ENCODE data around the gene PRKX.
"Not testable (repeated sequence)": the region's sequence is repeated elsewhere in the genome, so short reads cannot be mapped to it uniquely, and the experiment has no call there.

Gene PRKX

DNA sequence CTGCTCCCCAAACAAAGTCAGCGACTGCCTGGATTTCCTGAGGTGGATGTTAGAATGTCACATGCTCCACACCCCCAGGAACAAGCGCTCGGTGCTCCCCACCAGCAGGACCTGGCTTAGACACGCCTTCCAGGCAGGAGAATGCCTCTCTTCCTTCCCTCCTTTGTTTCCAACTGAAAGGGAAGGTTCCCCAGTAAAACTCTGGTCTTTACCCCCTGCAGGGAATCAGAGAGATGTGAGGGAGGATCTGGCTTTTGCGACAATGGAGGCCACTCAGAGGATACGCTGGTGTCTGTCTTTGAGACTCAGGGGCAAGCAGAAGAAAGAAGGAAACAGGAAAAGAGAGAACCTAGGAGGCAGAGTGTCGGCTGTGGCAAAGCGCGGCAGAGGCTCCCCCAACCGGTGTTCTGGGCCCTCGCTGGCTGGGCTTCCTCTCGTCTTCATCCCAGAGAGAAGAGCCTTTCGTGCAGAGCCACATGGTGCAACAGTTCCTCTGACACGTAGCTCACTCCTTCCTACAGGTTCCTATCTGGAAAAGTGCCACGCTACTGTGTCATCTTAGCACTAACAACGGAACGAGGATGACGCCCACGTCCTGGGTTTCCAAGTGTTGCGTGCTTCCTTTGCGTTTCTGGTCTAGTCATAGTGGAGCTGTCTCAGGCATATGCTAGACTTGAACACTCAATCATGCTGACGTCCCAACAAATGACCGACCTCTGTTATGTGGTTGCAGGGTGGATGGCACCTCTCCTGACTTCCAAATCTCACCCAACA lies 73.4 kb downstream of the PRKX start:
- not testable (repeated sequence) for DNase-seq

DNA sequence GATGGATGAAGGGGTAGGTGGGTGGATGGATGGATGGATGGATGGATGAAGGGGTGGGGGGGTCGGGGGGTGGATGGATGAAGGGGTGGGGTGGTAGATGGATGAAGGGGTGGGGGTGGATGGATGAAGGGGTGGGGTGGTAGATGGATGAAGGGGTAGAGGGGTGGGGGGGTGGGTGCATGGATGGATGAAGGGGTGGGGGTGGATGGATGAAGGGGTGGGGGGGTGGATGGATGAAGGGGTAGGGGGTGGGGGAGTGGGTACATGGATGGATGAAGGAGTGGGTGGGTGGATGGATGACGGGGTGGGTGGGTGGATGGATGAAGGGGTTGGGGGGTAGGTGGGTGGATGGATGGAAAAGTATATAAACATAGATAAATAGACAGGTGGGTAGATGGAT lies 74.2 kb downstream of the PRKX start:
- DNase-seq = no peak

DNA sequence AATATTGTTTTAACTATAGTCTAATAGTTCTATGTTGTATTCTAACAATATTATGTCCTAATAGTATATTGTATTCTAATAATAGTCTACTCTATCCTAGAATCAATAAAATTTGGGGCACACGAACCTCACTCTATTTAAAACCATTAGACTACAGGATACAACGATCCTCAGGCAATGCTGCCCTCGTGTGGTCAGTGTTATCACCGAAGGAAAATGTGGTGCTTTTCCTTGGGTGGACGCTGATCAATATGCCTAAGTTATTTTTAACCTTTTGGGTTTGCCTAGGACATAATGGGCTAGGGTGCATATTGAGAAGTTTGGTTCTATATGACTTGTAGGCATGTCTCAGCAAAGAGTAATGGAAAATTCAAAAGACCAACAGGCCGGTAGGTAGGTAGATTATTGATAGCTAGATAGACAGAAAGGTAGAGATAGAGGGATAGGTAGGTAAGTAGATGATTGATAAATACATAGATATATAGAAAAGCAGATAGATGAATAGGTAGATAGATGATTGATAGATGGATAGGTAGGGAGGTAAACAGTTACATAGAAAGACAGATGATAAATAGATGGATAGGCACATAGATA lies 75.1 kb downstream of the PRKX start:
- DNase-seq = no peak

DNA sequence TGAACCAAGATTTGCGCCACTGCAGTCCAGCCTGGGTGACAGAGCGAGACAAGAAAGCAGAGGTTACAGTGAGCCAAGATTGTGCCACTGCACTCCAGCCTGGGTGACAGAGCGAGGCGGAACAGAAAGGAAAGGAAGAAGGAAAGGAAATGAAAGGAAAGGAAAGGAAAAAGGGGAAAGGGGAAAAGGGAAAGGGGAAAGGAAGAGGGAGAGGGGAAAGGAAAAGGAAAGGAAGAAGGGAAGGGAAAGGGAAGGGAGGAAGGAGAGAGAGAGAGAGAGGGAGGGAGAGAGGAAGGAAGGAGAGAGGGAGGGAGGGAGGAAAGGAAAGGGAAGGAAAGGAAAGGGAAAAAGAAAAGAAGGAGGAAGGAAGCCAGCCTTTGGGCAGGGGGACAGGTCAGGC lies 76.6 kb downstream of the PRKX start:
- no peak for DNase-seq

DNA sequence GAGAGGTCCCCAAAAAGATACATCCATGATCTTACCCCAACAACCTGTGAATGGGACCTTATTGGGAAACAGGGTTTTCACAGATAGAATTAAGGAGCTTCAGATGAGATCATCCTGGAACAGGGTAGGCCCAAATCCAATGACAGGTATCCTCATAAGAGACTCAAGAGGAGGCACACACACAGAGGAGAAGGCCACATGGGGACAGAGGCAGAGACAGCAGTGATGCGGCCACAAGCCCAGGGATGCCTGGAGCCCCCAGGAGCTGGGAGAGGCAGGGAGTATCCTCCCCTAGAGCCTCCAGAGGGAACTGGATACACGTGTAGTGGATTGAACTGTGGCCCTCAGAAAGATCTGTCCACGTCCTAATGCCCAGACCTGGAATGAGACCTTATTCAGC lies 82.3 kb downstream of the PRKX start:
- DNase-seq = no peak

DNA sequence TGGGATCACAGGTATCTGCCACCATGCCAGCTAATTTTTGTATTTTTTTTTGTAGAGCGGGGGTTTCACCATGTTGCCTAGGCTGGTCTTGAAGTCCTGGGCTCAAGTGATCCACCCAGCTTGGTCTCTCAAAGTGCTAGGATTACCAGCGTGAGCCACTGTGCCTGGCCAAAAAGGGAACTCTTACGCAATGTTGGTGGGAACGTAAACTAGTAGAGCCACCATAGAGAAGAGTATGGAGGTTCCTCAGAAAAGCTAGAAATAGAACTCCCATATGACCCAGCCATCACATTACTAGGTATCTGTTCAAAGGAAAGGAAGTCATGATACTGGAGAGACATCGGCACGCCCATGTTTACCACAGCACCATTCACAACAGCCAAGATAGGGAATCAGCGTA lies 85.9 kb downstream of the PRKX start:
- DNase-seq = no peak

DNA sequence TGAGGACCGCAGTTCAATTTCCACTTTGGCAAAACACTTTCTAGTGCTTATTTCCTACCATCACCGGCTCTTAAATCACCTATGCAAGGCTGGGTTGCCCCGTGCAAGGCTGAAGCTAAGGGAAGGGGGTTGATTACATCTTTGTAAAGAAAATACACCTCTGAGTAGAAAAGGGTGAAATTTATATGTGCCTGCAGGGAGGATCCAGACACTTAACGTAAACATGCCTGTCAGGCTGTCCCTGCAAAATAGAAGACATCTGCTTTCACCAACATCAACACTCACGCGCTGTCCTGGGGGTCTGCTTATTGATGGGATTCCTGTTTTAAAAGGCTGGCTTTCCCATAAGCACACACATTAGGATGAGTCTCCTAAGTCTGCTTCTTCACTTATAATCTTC lies 92.0 kb downstream of the PRKX start:
- DNase-seq = no peak

DNA sequence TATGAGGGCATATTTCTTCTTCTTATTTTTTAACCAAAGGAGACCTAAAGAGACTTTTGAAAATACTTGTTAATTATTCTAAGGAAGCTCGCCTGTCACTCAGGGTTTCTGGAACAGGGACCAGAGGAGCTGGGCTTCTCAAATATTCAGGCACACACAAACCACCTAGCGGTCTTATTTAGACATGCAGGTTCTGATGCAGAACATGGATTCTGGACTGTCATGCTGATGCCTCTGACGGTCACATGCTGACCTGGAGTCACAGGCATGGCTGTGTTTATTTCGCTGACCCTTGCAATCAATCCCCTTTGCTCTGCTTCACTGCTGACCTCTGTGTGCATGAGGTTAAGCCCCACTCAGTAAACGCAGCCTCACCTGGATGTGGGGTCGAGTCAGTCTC lies 101.7 kb downstream of the PRKX start:
- not testable (repeated sequence) for DNase-seq

DNA sequence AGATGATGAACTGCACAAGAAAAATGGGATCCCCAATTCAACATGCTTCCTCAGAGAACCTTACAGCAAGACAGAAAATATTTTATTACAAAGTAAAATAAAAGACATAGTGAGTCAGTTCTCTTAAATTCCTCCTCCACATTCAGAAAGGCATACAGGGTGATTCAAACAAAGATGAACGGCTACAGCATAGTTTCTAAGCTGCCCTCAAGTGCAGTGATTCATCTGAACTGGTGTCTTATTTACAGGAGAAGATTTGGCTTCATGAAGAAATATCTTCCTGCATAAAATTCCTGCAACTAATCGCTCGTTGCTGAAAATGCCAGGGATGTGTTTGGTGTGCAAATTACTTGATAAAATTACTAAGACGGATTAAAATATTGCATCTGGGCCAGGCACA lies 103.6 kb downstream of the PRKX start:
- no peak for DNase-seq

DNA sequence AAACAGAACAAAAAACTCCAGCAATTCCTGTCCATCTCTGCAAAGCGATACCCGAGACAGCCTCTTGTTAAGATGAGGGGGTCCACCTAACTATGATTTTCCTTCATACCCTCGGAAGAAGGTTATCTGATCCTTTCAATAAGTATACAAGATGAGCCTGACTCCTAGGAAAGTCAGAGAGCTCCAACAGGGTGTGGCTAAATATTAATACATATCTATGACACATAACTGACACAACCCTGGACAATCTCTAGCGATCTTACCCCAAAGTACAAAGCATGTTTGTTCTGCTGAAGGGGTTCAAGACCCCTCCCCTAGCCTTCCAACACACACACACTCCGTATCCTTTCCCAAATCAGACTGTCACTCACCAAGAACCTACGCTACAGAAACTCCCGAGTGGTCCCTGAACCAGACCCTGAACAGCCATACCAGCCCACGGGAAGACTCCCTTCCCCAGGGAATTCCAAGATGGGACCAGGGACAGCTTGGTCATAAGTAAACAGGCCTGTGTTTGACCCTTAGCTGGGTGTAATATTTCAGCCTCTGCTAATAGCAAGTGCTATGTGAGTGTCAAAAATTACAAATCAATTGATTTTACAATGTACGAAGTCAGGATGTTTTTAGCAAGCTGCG lies 110.3 kb downstream of the PRKX start:
- no peak for DNase-seq

DNA sequence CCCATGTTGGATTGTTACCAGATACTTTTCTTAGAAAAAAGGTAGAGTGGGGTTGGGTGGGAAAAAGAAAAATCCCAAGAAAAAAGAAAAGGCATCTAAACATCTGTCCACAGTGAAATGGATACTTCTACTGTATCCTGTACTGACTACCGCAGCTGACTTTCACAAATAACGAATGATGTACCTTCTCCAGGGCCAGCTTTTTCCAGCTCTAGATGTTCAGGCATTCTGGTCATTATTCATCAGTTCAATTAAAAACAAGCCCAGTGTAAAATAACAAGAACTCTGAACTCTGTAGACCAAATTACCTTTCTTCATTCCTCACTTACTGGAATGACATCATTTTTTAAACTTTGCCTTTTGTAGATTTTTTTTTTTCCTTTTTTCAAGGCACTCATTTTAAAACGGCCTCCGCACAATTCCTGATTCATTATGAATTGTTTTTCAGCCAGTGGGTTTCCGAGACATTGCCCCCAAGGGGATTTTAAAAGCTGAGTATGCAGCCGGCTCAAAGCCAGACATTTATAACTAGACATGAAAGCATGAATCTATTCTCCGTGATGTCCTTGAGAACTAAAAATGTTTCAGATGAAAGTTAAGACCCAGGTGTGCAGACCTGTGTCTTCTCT lies 113.5 kb downstream of the PRKX start:
- DNase-seq = no peak

DNA sequence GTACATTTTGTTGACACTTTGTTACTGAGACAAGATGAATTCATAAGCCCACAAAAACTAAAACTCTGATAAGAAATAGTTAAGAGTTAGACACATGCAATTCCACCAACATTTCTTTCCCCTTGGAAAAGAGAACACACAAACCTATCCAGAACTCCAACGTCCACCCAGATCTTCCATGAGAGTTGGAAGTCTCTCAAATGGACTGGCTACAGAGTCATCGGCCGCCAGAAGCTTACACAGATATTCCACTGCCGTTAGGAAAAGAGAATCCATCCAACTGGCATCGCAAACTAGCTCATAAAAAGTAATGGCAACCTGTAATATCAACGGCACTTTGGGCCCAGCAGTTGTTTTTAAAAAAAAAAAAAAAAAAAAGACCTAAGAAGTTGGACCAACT lies 114.7 kb downstream of the PRKX start:
- DNase-seq = no peak

DNA sequence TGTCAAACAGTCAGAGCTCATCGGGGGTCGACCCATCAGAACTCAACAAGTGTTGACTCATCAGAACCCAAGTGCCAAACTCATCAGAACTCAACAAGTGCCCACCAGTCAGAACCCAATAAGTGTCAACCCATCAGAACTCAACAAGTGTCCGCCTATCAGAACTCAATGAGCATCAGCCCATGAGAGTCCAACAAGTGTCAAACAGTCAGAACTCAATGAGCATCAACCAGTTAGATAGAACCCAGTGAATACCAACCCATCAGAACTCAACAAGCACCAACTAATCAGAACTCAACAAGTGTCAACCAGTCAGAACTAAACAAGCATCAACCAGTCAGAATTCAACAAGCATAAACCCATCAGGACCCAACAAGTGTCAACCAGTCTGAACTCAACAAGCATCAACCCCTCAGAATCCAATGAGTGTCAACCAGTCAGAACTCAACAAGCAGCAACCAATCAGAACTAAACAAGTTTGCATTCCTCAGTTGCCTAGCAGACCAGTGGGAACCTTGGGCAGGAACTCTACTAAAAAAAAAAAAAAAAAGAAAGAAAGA lies 115.3 kb downstream of the PRKX start:
- DNase-seq = no peak

DNA sequence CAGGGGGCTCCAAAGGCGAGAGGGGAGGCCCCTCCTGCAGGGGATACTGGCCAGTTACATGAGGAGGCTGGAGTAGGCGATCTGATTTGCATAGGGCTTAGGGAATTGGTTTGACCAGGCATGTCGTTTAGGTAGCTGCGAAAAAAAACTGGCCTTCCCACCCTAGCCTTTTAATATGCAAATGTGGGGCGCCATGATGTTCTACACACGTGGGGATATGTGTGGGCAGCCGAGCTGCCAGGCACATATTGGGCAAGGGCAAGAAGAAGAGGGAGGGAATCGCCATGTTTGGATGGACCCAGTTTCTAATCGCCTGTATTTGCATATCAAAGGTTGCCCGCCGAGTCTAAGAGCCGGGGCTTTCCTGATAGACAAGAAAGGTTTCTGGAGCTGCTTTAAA lies 121.3 kb downstream of the PRKX start:
- no peak for DNase-seq

DNA sequence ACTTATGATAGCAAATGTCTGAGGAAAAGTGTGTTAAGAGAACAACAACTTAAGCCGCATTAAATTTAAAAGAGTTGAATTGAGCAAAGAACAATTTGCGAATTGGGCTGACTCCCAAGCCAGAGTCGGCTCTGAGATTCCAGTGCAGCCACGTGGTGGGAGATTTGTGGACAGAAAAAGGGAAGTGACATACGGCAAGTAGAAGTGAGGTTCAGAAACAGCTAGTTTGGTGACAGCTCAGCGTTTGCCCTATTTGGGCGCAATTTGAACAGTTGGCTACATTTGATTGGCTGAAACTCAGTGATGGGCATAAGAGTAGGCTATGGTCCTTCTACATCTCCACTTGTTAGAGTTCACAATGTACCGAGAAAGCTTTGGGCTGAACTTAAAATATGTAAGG lies 124.0 kb downstream of the PRKX start:
- DNase-seq = no peak

DNA sequence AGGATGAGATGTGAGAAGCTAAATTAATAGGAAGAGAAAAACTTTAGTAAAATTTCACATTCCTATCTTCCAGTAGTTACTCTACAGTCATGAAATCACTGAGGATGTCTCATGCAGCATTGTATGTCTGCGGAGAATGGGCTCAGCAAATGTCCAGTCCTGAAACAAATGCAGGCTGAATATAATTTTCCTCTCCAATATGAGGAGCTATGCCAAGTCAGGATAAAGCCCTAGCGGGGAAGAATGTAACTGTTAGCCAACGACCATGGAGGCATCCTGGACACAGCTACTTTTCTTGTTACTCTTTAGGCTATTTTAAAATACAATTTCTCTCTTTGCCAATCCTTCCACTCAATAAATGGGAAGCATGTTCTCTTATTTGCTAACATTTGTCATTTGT lies 127.7 kb downstream of the PRKX start:
- no peak for DNase-seq

DNA sequence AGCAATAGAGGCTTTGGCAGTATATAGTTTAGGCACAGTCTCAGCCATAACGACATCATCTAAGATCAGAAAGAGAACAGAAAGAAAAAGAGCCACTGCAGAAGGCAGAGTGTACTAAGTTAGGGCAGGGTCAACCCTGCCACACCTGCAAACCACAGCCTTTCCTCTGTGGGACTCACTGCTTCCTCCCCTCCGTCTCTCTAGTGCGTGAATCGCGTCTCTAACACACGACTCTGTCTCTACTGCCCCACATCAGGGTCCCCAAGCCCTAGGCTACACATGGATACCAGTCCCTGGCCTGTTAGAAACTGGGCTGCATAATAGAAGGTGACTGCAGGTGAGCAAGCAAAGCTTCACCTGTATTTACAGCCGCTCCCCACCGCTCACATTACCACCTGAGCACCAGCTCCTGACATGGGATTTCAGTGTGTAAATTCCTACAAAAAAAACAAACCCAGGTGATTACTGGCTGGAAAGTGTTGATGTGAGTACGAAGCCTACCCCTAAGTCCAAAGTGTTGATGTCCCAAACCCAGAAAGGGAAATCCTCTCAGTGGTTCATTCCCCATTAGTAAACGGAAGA lies 128.9 kb downstream of the PRKX start:
- no peak for DNase-seq

DNA sequence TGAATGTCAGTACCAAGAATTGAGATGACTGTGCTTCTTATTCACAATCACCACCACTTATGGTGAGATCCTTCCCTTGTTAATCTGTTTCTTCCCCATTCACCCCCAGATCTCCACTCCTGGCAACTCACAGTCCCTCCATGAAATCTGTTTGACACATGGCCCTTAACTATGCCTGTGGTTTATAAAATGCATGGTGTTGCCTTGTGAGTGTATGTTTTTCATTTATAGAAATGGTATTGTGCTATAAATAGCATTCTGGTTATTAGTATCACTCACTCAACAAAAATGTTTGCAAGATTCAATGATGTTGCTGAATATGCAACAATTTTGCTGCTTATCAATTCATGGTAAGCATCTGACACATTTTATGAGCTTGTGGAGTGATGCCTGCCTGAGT lies 131.0 kb downstream of the PRKX start:
- no peak for DNase-seq

DNA sequence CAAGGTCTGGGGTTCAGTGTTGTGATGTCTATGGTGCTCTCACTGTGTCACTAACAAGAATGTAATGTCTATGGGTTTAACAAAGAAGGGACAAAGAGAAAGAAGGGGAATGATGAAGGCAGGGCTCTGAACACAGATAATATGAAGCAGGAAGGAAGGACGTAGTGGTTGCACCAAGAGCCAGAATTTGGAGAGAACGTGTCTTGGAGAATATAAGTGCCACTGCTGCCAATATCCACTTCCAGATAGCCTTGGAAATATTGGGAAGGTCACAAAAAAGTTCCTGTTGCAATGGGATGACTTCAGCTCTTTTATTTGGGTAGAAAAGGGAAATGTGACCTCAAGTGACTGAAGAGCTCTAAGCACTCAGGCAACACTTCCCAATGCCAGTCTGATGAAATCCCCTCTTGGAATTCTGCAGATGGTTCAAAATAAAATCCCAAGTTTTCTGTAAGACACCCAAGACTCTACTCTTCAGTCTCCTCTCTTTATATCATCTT lies 131.8 kb downstream of the PRKX start:
- no peak for DNase-seq

DNA sequence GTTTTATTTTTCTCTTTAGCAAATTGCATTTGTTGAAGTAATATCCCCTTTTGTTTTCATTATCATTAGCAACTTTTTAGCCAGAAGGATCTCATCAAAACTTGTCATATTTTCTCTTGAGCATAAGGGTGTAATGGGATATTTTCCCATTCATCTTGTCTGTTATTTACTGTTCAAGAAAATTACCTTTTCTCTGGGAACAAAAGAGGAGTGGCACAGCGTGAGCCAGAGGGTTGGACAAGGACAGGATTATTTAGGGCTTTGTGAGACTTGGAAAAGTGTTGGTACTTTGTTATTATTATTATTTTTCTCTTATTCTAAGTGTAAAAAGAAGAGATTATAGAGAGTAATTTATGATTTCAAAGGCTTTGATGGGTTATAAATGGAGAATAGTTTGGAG lies 135.9 kb downstream of the PRKX start:
- DNase-seq = no peak

DNA sequence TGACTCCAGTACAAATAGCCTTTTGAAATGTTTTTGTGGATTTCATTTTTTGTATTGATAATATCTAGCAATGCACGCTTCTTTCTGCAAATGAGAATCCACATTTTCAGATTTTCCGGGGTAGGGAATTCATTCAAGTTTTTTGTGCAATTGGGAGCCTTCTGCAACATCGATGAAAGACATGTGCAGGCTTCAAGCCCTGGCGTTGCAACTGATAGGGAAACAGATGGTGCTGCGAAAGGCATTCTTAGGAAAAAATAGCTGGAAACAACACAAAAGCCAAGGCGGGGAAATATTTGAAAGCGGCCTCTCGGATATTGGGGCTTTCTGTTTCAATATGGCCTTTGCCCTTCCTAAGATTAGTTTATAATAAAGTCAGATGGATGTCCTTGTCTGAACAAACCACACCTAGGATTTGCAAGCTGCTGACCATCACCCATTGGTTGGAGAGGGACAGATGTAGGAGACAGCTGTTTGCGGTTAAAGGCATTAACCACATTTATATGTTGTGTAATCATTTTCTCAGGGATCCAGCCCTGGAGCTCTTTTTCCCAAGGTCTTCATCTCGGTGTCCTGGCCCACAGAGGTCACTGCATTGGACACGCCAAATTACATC lies 136.5 kb downstream of the PRKX start:
- DNase-seq = no peak

DNA sequence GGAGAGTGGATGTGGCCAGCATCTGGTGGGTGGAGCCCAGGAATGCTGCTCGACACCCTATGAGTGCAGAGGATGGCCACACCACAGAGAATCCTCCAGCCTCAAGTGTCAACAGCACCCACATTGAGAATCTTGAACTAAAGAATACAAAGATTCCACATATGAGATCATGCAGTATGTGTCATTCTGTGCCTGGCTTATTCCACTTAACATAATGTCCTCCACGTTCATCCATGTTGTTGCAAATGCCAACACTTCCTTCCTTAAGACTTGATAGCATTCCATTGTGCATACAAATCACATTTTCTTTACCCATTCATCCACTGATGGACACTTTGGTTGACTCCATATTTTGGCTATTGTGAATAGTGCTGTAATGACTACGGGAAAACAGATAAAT lies 145.8 kb downstream of the PRKX start:
- no peak for DNase-seq

DNA sequence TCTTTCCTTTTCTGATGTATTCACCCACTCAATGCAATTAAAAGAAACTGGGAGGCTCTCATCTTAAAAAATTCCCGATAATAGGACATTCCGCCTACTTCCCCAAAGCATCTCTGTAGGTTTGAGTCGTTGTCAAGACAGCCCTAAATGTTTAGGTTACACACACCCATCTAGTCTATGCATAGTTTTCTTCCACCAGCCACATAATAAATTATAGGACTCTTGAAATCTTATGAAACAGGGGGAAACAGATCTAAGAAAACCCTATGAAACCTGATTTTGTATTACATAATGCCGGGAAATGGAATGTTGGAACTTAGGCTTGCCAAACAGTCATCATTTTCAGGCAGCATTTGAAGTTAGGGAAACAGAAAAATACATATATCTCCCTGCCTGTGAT lies 150.0 kb downstream of the PRKX start:
- no peak for DNase-seq

Data from KG1 (cell line).